NCI-H187 (cell line): Measurements from ENCODE around the gene CCDC93.

ENCODE experiments used
- DNase-seq, 2 experiments: peaks; one replicate each; lab custom pipeline; 2025; lab: John Stamatoyannopoulos, UW

CCDC93 gene

GRCh38 chr2:117917223-117917917 lies 96.5 kb downstream of the CCDC93 start:
- DNase-seq = no peak

GRCh38 chr2:117902933-117903332 lies 110.9 kb downstream of the CCDC93 start:
- DNase-seq = no peak

- DNase-seq = no peak
Observed at GRCh38 chr2:117888897-117889296, 125.0 kb downstream of the CCDC93 start.

GRCh38 chr2:117885308-117885707 lies 128.6 kb downstream of the CCDC93 start:
- no peak for DNase-seq

GRCh38 chr2:117879003-117879402 lies 134.9 kb downstream of the CCDC93 start:
- DNase-seq = no peak

GRCh38 chr2:117875786-117876185 lies 138.1 kb downstream of the CCDC93 start:
- DNase-seq = no peak
